ENCODE data around the gene SH3GL1. TPM values are rescaled to one million over a fixed set of nuclear protein-coding genes. Genes with fewer than 3 reads are reported as not detected.
A peak's percentile ranks its signal among the peaks of the same experiment; 100 is the strongest.

The SH3GL1 gene
- total and polyA plus RNA-seq, 12 donors = 13.1 to 41.8 (median 18.0) TPM

DNA sequence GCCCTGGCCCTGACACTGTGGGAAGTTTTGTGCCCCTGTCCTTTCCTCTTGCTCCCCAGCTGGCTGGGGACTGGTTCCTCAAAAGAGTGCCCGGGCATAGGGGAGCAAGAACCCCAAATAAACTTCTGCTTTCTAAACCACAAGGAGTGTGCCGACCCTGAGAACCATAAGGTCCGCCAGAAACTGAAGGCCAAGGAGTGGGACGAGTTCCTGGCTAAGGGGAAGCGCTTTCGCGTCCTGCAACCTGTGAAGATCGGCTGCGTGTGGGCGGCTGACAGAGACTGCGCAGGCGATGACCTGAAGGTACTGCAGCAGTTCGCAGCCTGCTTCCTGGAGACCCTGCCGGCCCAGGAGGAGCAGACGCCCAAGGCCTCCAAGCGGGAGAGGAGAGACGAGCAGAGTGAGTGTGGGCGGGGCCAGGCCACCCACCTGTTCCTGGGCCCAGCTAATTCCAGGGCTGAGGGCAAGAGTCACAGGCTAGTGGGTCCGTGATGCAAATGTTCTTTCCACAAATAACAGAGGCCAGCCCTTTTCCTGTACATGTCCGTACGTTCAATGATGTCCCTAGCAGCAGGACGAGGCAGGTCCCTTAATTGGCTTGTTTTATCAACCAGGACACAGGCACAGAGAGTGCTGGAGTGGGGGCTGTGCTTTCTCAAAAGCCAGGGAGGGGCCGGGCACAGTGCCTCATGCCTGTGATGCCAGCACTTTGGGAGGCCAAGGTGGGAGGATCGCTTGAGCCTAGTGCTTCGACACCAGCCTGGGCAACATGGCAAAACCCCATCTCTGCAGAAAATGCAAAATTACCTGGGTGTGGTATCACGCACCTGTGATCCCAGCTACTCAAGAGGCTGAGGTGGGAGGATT, 31.7 kb upstream of the SH3GL1 start:
- Histone ChIP-seq H3K27ac (peak overlapping the region in 2 of 10 donors; percentile 44 to 69), H3K4me3 (peak overlapping the region in 1 of 10 donors; percentile 16), H3K4me1 (peaks cover 0 to 23% (median 0%) of the 10 kb centered on the region in 9 donors), H3K27me3 (no peaks in the 10 kb centered on the region), H3K9me3 (no peaks in the 10 kb centered on the region), H3K36me3 (peaks cover 0 to 67% (median 3%) of the 10 kb centered on the region in 9 donors)
- DNase-seq (no peak), ATAC-seq (peak in 6 of 8 donors; percentile 44 to 76 (median 66))
- intact Hi-C loops (cut with DNase I) = no loop called here
- 90 to 93% methylated on average over 26 of the region's 26 CpGs for WGBS, 2 donors
- TF ChIP-seq, protein P1, sequence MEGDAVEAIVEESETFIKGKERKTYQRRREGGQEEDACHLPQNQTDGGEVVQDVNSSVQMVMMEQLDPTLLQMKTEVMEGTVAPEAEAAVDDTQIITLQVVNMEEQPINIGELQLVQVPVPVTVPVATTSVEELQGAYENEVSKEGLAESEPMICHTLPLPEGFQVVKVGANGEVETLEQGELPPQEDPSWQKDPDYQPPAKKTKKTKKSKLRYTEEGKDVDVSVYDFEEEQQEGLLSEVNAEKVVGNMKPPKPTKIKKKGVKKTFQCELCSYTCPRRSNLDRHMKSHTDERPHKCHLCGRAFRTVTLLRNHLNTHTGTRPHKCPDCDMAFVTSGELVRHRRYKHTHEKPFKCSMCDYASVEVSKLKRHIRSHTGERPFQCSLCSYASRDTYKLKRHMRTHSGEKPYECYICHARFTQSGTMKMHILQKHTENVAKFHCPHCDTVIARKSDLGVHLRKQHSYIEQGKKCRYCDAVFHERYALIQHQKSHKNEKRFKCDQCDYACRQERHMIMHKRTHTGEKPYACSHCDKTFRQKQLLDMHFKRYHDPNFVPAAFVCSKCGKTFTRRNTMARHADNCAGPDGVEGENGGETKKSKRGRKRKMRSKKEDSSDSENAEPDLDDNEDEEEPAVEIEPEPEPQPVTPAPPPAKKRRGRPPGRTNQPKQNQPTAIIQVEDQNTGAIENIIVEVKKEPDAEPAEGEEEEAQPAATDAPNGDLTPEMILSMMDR (IDR thresholded peaks at IDR 0.05) = no peak

DNA sequence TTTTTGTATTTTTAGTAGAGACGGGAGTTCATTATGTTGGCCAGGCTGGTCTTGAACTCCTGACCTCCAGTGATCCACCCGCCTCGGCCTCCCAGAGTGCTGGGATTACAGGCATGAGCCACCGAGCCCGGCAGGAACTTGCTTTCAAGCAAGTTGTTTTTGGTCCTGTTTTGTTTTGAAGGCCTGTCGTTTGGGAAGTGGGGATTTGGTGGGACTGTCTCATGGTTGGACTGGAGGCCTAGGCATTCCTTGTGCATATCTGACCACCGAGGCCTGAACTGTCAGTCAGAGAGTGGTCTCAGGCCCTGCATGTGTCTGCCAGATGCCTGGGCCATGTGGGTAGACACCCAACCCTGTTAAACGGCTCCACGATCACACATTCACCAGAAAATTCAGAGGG, 30.9 kb upstream of the SH3GL1 start:
- 85 to 93% methylated on average over 9 of the region's 9 CpGs for WGBS, 2 donors
- H3K27ac ChIP-seq = peak overlapping the region in 1 of 10 donors; percentile 69
- peaks cover 0 to 23% (median 0%) of the 10 kb centered on the region in 9 donors for H3K4me1 ChIP-seq
- H3K4me3 ChIP-seq = no peak overlapping the region
- peaks cover 0 to 72% (median 3%) of the 10 kb centered on the region in 9 donors for H3K36me3 ChIP-seq
- H3K9me3 ChIP-seq = no peaks in the 10 kb centered on the region
- DNase-seq (no peak), ATAC-seq (no peak)
- no peaks in the 10 kb centered on the region for H3K27me3 ChIP-seq
- TF ChIP-seq, protein P1 (IDR thresholded peaks at IDR 0.05) = no peak
- intact Hi-C loops (cut with DNase I) = no loop called here

DNA sequence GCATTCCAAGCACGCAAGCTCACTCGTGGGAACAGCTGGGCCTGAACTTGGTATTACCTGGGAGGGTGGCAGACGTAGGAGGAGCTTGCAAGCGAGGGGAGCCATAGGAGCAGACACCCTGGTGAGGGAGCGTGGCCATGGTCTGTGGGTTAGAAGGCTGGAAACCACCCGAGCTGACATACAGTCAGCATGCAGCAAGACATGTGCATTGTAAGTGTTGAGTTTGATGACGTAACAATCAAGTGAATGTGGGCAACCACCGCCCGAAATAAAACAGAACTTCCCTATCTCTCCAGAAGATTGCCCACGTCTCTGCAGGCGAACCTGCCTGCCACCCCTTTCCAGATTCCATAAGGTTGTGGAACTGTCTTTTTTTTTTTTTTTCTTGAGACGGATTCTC, 30.4 kb upstream of the SH3GL1 start:
- Histone ChIP-seq H3K36me3 (peaks cover 0 to 70% (median 3%) of the 10 kb centered on the region in 9 donors), H3K4me1 (peaks cover 0 to 23% (median 0%) of the 10 kb centered on the region in 9 donors), H3K9me3 (no peaks in the 10 kb centered on the region), H3K27me3 (no peaks in the 10 kb centered on the region), H3K27ac (no peak overlapping the region), H3K4me3 (no peak overlapping the region)
- ATAC-seq (peak in 7 of 8 donors; percentile 10 to 56 (median 30)), DNase-seq (no peak)
- WGBS, 2 donors = 92 to 93% methylated on average over 12 of the region's 12 CpGs
- intact Hi-C loops (cut with DNase I) = no loop called here
- TF ChIP-seq, protein P1 (IDR thresholded peaks at IDR 0.05) = no peak

DNA sequence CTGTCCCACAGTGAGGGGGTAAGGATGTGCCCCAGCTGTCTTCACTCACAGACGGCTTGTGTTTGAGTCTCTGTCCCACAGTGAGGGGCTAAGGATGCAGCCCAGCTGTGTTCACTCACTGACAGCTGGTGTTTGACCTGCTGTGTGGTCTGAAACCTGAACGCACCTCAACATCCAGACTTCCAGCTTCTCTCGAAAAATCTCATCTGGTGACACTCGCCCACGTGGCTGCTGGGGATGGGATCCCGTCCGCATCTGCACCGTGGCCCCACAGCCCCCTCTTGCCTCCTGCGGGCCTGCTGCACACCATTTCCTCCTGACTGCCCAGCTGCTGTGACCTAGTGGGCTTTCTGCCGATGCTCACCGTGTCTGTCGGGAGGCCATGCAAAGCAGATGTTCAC, 29.4 kb upstream of the SH3GL1 start:
- Histone ChIP-seq H3K27me3 (no peaks in the 10 kb centered on the region), H3K27ac (no peak overlapping the region), H3K4me1 (peaks cover 0 to 23% (median 0%) of the 10 kb centered on the region in 9 donors), H3K9me3 (no peaks in the 10 kb centered on the region), H3K36me3 (peaks cover 0 to 72% (median 3%) of the 10 kb centered on the region in 9 donors), H3K4me3 (no peak overlapping the region)
- intact Hi-C loops (cut with DNase I) = loop anchor here in 1 of 10 donors (10.0 kb wide), 1 partner anchor 195 kb away; no protein-coding TSS in a partner anchor
- WGBS, 2 donors = 80 to 88% methylated on average over 12 of the region's 12 CpGs
- DNase-seq (no peak), ATAC-seq (no peak)
- TF ChIP-seq, protein P1 (IDR thresholded peaks at IDR 0.05) = no peak

All from heart right ventricle (tissue), 16 donors.